ENCODE data around the gene P2RX3. TPM values are rescaled to one million over a fixed set of nuclear protein-coding genes. Genes with fewer than 3 reads are reported as not detected.
A peak's percentile ranks its signal among the peaks of the same experiment; 100 is the strongest.
"Not testable (repeated sequence)": the region's sequence is repeated elsewhere in the genome, so short reads cannot be mapped to it uniquely, and the experiment has no call there.

P2RX3 gene
- total RNA-seq, 2 donors from 2014 or later: not detected

DNA sequence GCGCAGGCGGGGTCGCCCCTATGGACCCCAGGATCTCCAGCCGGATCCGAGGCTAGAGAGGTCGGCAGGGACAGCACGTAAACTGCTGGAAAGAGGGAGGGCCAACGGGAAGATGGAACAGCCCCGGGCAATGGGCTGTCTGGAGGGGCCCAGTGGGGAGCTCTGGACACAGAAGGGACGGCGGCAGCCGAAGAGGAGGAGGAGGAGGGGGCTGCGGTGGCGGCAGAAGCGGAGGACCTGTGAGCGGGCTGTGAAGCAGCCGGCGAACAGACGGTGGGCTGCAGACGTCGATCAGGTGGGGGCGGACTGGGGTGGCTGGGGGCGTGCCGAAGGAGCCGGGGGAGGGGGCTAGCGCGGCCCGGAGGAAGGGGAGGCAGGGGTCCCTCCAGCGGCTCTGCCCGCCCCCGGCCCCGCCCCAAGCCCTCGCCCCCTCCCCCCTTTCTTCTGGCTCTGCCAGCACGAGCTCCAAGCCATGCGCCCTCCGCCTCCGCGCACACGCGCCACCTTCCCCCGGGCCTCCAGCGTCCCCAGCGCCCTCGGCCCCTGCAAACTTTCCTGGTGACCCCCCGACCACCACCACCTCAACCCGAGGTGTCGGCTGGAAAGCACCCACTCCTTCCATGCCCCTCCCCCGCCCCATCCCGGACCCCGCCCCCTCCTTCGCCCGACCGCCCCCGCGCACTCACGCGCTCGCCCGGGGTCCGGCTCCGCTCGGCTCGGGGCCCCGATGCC lies 13.8 kb upstream of the P2RX3 start:
- Mint-ChIP-seq H3K4me1 (ENCODE audit: low read depth) (peaks cover 41% of the 10 kb centered on the region), H3K27ac (peak overlapping the region; percentile 45), H3K9me3 (no peaks in the 10 kb centered on the region), H3K27me3 (ENCODE audit: low read depth) (no peaks in the 10 kb centered on the region), H3K4me3 (peak overlapping the region; percentile 91 to 94), H3K36me3 (ENCODE audit: insufficient read depth in 2 of 2) (peaks cover 12 to 29% of the 10 kb centered on the region in 2 donors)
- ATAC-seq (replicated peaks in 1 of 2): peak; percentile 1 to 16
- DNase-seq: peak in 1 of 2 donors; percentile 26

GRCh38 chr11:57324886-57325734 lies 13.0 kb upstream of the P2RX3 start, which contains the start of gene TNKS1BP1:
TSS of gene TNKS1BP1 (minus strand) at chr11:57324952. CDS start at chr11:57321885, 3,067 bp downstream.
- DNase-seq (peak; percentile 91 to 93), ATAC-seq (replicated peaks in 1 of 2) (peak; percentile 91 to 92)
- peaks cover 16 to 34% of the 10 kb centered on the region in 2 donors for H3K36me3 Mint-ChIP-seq (ENCODE audit: insufficient read depth in 2 of 2)
- no peaks in the 10 kb centered on the region for H3K27me3 Mint-ChIP-seq (ENCODE audit: low read depth)
- peaks cover 49% of the 10 kb centered on the region for H3K4me1 Mint-ChIP-seq (ENCODE audit: low read depth)
- H3K27ac Mint-ChIP-seq: peak within 1 kb of the TSS; percentile 96
- H3K9me3 Mint-ChIP-seq: no peaks in the 10 kb centered on the region
- H3K4me3 Mint-ChIP-seq: peak within 1 kb of the TSS; percentile 91 to 94

GRCh38 chr11:57325735-57326048 lies 12.5 kb upstream of the P2RX3 start:
- Mint-ChIP-seq H3K27me3 (ENCODE audit: low read depth) (no peaks in the 10 kb centered on the region), H3K27ac (peak overlapping the region; percentile 96), H3K36me3 (ENCODE audit: insufficient read depth in 2 of 2) (peaks cover 18 to 39% of the 10 kb centered on the region in 2 donors), H3K4me1 (ENCODE audit: low read depth) (peaks cover 55% of the 10 kb centered on the region), H3K9me3 (no peaks in the 10 kb centered on the region), H3K4me3 (peak overlapping the region; percentile 86 to 94)
- ATAC-seq (replicated peaks in 1 of 2): no peak
- no peak for DNase-seq

GRCh38 chr11:57327721-57328120 lies 10.4 kb upstream of the P2RX3 start:
- DNase-seq: no peak
- Mint-ChIP-seq H3K27ac (no peak overlapping the region), H3K4me3 (no peak overlapping the region), H3K27me3 (ENCODE audit: low read depth) (no peaks in the 10 kb centered on the region), H3K36me3 (ENCODE audit: insufficient read depth in 2 of 2) (peaks cover 25 to 54% of the 10 kb centered on the region in 2 donors), H3K9me3 (no peaks in the 10 kb centered on the region), H3K4me1 (ENCODE audit: low read depth) (peaks cover 61% of the 10 kb centered on the region)
- no peak for ATAC-seq (replicated peaks in 1 of 2)

DNA sequence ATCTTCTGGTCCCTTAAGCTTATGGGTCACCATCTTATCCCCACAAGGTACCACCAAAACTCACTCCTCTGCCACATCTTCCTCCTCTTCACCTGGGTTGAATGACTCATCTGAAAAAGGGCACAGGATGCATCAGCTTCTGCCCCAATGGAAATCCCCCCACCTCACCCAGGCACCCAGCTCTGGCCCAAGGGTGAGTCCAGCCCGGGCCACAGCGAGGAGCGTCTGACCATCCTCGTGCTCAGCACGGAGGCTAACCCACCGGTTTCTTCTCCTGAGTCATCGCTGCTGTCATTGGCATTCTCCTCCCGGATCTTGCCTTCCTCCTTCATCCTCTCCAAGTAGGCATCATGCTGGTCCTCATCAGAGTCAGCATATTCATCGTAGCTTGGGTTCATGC lies 8.1 kb upstream of the P2RX3 start:
- Mint-ChIP-seq H3K27me3 (ENCODE audit: low read depth) (no peaks in the 10 kb centered on the region), H3K27ac (peak overlapping the region; percentile 80), H3K4me1 (ENCODE audit: low read depth) (peaks cover 75% of the 10 kb centered on the region), H3K36me3 (ENCODE audit: insufficient read depth in 2 of 2) (peaks cover 31 to 63% of the 10 kb centered on the region in 2 donors), H3K4me3 (peak overlapping the region; percentile 37 to 40), H3K9me3 (no peaks in the 10 kb centered on the region)
- DNase-seq (peak; percentile 43 to 49), ATAC-seq (replicated peaks in 1 of 2) (peak; percentile 55 to 64)

GRCh38 chr11:57331720-57332119 lies 6.4 kb upstream of the P2RX3 start:
- Mint-ChIP-seq H3K36me3 (ENCODE audit: insufficient read depth in 2 of 2) (peaks cover 29 to 54% of the 10 kb centered on the region in 2 donors), H3K27me3 (ENCODE audit: low read depth) (no peaks in the 10 kb centered on the region), H3K27ac (no peak overlapping the region), H3K4me3 (no peak overlapping the region), H3K4me1 (ENCODE audit: low read depth) (peaks cover 69% of the 10 kb centered on the region), H3K9me3 (no peaks in the 10 kb centered on the region)
- ATAC-seq (replicated peaks in 1 of 2) (no peak), DNase-seq (no peak)

DNA sequence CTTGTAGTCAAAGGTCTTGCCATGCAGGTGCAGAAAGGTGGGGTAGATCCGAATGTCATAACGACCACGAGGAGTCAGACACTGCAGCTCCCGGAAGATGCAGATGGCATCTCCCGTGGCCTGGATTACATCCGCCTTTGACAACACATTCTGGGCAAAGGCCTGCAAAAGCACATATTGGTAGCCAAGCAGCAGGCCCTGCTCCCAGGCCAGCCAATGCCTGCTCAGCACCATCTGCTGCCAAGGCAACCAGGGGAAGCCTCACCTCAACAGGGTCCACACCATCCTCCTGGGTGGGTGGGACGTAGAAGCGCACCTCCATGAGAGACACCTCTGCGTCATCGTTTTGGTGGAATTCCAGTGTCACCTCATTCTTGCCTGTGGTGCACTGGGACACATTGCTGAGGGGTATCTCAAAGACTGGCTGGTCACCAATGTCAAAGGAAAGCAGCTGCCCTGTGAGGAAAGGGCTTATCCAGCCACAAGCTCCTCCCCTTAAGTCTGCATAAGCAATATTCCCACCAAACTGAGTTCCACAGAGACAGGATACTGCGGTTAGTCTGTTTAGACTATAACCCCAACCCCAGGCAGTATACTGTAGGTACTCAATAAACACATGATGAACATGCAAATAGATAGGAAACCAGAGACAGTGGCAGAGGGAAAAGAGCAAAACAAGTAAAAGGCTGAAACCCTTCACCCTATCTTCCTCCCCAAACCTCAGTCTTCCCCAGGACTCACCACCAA lies 5.3 kb upstream of the P2RX3 start:
- no peak overlapping the region for H3K27ac Mint-ChIP-seq
- no peaks in the 10 kb centered on the region for H3K27me3 Mint-ChIP-seq (ENCODE audit: low read depth)
- ATAC-seq (replicated peaks in 1 of 2) (no peak), DNase-seq (no peak)
- H3K4me3 Mint-ChIP-seq: no peak overlapping the region
- peaks cover 67% of the 10 kb centered on the region for H3K4me1 Mint-ChIP-seq (ENCODE audit: low read depth)
- H3K36me3 Mint-ChIP-seq (ENCODE audit: insufficient read depth in 2 of 2): peaks cover 23 to 43% of the 10 kb centered on the region in 2 donors
- H3K9me3 Mint-ChIP-seq: no peaks in the 10 kb centered on the region

DNA sequence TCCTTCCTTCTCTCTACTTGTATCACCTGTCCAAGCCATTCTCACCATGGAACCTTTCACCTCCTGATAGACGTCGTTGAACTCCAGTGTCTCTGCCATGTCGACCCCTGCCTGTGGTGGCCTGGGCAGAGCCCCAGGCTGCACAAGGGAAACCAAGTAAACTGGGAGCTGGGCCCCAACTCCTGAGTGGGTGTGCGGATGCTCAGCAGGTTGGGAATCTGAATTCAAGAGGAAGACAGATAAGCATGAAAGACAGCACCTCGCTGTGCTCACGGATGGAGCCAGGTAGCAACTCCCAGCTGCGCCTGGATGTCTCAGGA lies 3.2 kb upstream of the P2RX3 start:
- Mint-ChIP-seq H3K27me3 (ENCODE audit: low read depth) (no peaks in the 10 kb centered on the region), H3K9me3 (no peaks in the 10 kb centered on the region), H3K4me1 (ENCODE audit: low read depth) (peaks cover 59% of the 10 kb centered on the region), H3K4me3 (peak overlapping the region; percentile 93 to 98), H3K27ac (peak overlapping the region; percentile 38), H3K36me3 (ENCODE audit: insufficient read depth in 2 of 2) (peaks cover 15 to 31% of the 10 kb centered on the region in 2 donors)
- ATAC-seq (replicated peaks in 1 of 2): no peak
- no peak for DNase-seq

- Mint-ChIP-seq H3K27ac (peak within 1 kb of the TSS; percentile 99), H3K27me3 (ENCODE audit: low read depth) (peaks cover 3% of the 10 kb centered on the region), H3K4me1 (ENCODE audit: low read depth) (peaks cover 53% of the 10 kb centered on the region), H3K36me3 (ENCODE audit: insufficient read depth in 2 of 2) (peaks cover 12 to 25% of the 10 kb centered on the region in 2 donors), H3K4me3 (peak within 1 kb of the TSS; percentile 93 to 98), H3K9me3 (no peaks in the 10 kb centered on the region)
- DNase-seq (peak; percentile 88 to 90), ATAC-seq (replicated peaks in 1 of 2) (peak; percentile 99)
These were observed 2.6 kb upstream of the P2RX3 start, which contains the start of gene SSRP1 for GRCh38 chr11:57335343-57336110. TSS of gene SSRP1 (minus strand) at chr11:57335892. CDS start at chr11:57335121, 771 bp downstream.

GRCh38 chr11:57336111-57336666 lies 2.0 kb upstream of the P2RX3 start:
- H3K27me3 Mint-ChIP-seq (ENCODE audit: low read depth): peaks cover 6% of the 10 kb centered on the region
- H3K27ac Mint-ChIP-seq: peak overlapping the region; percentile 99
- peaks cover 47% of the 10 kb centered on the region for H3K4me1 Mint-ChIP-seq (ENCODE audit: low read depth)
- ATAC-seq (replicated peaks in 1 of 2): peak; percentile 13
- H3K4me3 Mint-ChIP-seq: peak overlapping the region; percentile 93 to 98
- DNase-seq: peak in 1 of 2 donors; percentile 24
- H3K36me3 Mint-ChIP-seq (ENCODE audit: insufficient read depth in 2 of 2): peaks cover 12 to 19% of the 10 kb centered on the region in 2 donors
- no peaks in the 10 kb centered on the region for H3K9me3 Mint-ChIP-seq

GRCh38 chr11:57336856-57337255 lies 1.3 kb upstream of the P2RX3 start:
- peak overlapping the region; percentile 93 to 98 for H3K4me3 Mint-ChIP-seq
- peaks cover 10 to 15% of the 10 kb centered on the region in 2 donors for H3K36me3 Mint-ChIP-seq (ENCODE audit: insufficient read depth in 2 of 2)
- not testable (repeated sequence) for H3K27ac Mint-ChIP-seq; ATAC-seq (replicated peaks in 1 of 2); H3K9me3 Mint-ChIP-seq; DNase-seq; H3K27me3 Mint-ChIP-seq (ENCODE audit: low read depth)
- peaks cover 40% of the 10 kb centered on the region for H3K4me1 Mint-ChIP-seq (ENCODE audit: low read depth)

GRCh38 chr11:57339328-57339727 lies 1.2 kb downstream of the P2RX3 start:
- Mint-ChIP-seq H3K27ac (no peak overlapping the region), H3K36me3 (ENCODE audit: insufficient read depth in 2 of 2) (peaks cover 0 to 3% of the 10 kb centered on the region in 2 donors), H3K27me3 (ENCODE audit: low read depth) (peaks cover 6% of the 10 kb centered on the region), H3K4me3 (no peak overlapping the region), H3K9me3 (no peaks in the 10 kb centered on the region), H3K4me1 (ENCODE audit: low read depth) (peaks cover 18% of the 10 kb centered on the region)
- ATAC-seq (replicated peaks in 1 of 2) (no peak), DNase-seq (no peak)
